PFSK-1 (cell line): Measurements from ENCODE around the gene OSBPL6.

Source experiments
- FOXP2 ChIP-seq: optimal IDR thresholded peaks from 2 replicates; pipeline ENCODE3; 2011; ENCODE audit warnings: borderline replicate concordance, control low read depth, inconsistent platforms; ENCODE audit not compliant: insufficient read depth; ENCODE audit errors: extremely low read length, extremely low read depth
- POLR2AphosphoS5 ChIP-seq: IDR thresholded peaks from 2 replicates; pipeline ENCODE4 v1.6.1; 2012; ENCODE audit warnings: low read depth, mild to moderate bottlenecking, control low read depth, low read length, moderate library complexity
- REST ChIP-seq, 2 experiments: IDR thresholded peaks; 2 replicates each; pipeline versions ENCODE4 v1.6.1 to v1.8.0; 2011 to 2012; ENCODE audit warnings: low read depth in 2 of 2, low read length in 2 of 2, control low read depth in 1 of 2, inconsistent platforms in 1 of 2, mild to moderate bottlenecking in 1 of 2, moderate library complexity in 1 of 2; ENCODE audit not compliant: insufficient read depth in 1 of 2
- SIN3A ChIP-seq: IDR thresholded peaks from 2 replicates; pipeline ENCODE4 v1.6.1; 2012; ENCODE audit warnings: mild to moderate bottlenecking, low read length, moderate library complexity, borderline replicate concordance; ENCODE audit not compliant: insufficient read depth
- TAF1 ChIP-seq: IDR thresholded peaks from 2 replicates; pipeline ENCODE4 v1.6.1; 2012; ENCODE audit warnings: low read length, control low read depth, borderline replicate concordance; ENCODE audit not compliant: insufficient read depth

OSBPL6 gene

GRCh38 chr2:178298785-178299212 is 104.5 kb downstream of the OSBPL6 start:
- no peak for TF ChIP-seq TAF1
- no peak for TF ChIP-seq FOXP2
- TF ChIP-seq REST (IDR thresholded peaks at IDR 0.05; ENCODE audit: insufficient read depth in 1 of 2, low read depth in 2 of 2, low read length in 2 of 2), result no peak
- no peak for TF ChIP-seq POLR2AphosphoS5
- no peak for TF ChIP-seq SIN3A

DNA sequence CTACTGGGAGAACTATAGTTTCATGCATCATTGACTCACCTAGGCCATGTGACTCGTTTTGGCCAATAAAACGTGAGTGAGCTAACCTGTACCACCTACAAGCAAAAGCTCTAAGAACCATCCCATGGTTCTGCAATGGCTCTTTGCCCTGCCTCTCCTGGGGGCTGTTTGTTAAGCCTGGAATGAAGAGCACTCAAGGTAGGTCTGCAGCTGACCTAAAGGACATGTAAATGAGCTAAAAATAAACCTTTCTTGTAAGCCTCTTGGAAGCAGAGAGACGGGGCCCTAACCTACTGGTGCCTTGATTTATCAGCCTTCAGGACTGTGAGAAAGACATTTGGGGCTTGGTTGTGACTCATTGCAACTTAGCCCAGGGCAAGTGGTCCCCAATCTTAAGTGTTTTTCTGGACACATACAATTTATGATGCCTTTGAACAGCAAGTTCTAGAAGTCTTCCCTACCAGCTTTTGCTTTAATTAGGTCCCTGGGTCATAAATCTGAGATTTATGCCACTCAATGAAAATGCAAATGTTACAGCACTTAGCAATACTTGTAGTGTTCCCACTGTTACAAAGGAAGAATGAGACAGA is 107.4 kb downstream of the OSBPL6 start:
- TF ChIP-seq POLR2AphosphoS5 (no peak), SIN3A (no peak), FOXP2 (no peak), TAF1 (no peak), REST (IDR thresholded peaks at IDR 0.05; ENCODE audit: insufficient read depth in 1 of 2, low read depth in 2 of 2, low read length in 2 of 2) (no peak)

DNA sequence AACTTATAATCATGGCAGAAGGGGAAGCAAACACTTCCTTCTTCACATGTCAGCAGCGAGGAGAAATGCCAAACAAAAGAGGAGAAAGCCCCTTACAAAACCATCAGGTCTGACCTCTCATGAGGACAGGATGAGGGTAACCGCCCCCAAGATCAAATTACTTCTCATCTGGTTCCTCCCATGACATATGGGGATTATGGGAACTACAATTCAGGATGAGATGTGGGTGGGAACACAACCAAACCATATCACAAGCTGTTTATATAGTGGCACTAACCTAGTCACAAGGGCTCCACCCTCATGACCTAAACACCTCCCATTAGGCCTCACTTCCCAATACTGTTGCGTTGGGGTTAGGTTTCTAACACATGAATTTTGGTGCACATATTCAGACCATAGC is 110.0 kb downstream of the OSBPL6 start:
- TF ChIP-seq TAF1 (no peak), SIN3A (no peak), FOXP2 (no peak), REST (IDR thresholded peaks at IDR 0.05; ENCODE audit: insufficient read depth in 1 of 2, low read depth in 2 of 2, low read length in 2 of 2) (no peak), POLR2AphosphoS5 (no peak)

GRCh38 chr2:178306352-178307073 is 112.2 kb downstream of the OSBPL6 start:
- TF ChIP-seq POLR2AphosphoS5 (no peak), TAF1 (no peak), FOXP2 (no peak), SIN3A (no peak), REST (IDR thresholded peaks at IDR 0.05; ENCODE audit: insufficient read depth in 1 of 2, low read depth in 2 of 2, low read length in 2 of 2) (no peak)

DNA sequence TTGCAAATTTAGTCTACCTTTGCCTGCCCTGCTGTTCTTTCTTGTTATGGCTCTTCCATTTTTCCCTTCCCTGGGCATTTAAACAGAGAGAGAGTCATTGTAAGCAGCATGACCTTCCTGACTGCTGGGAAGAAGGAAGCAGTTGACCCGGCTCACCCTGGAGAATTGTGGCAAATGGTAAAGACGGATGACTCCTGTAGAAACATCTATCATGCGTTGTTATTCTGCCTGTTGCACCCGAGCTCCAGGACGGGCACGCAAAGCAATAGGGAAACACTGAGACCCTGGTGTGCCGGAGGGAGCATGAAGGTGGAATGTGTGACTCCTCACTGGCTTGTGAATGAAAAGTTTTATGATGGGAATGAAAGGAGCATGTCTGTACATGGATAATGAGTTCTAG is 113.3 kb downstream of the OSBPL6 start:
- TF ChIP-seq SIN3A (no peak), REST (IDR thresholded peaks at IDR 0.05; ENCODE audit: insufficient read depth in 1 of 2, low read depth in 2 of 2, low read length in 2 of 2) (no peak), FOXP2 (no peak), POLR2AphosphoS5 (no peak), TAF1 (no peak)
